ENCODE results near the gene SOHLH1.

DNA sequence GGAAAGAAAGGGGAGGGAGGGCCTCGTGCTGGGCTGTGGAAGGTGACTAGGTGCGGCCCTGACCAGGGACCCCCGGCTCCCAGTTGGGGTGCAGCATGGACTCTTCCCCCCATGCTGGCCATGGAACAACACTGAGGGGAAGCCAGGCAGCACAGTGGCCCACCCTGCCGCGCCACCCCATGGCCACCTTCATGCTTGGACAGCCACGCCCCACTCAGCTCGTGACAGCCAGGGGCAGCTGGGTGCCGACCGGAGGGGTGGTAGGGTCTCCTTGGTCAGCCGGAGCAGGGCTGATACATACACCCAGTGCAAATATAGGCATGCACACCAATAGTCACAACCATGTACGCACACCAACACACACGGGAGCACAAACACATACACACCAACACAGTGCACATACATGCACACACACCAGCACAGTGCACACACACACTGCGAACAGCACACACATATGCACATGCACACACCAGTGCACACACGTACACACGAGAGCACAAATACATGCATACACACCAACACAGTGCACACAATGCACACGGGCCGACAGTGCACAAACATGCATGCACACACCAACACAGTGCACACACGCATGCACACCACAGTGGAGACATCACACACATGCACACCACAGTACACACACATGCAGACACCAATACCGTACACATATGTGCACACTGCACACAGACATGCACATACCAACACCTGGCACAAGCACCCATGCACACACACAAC is 8.3 kb downstream of the SOHLH1 start:
- TF ChIP-seq, protein P1, sequence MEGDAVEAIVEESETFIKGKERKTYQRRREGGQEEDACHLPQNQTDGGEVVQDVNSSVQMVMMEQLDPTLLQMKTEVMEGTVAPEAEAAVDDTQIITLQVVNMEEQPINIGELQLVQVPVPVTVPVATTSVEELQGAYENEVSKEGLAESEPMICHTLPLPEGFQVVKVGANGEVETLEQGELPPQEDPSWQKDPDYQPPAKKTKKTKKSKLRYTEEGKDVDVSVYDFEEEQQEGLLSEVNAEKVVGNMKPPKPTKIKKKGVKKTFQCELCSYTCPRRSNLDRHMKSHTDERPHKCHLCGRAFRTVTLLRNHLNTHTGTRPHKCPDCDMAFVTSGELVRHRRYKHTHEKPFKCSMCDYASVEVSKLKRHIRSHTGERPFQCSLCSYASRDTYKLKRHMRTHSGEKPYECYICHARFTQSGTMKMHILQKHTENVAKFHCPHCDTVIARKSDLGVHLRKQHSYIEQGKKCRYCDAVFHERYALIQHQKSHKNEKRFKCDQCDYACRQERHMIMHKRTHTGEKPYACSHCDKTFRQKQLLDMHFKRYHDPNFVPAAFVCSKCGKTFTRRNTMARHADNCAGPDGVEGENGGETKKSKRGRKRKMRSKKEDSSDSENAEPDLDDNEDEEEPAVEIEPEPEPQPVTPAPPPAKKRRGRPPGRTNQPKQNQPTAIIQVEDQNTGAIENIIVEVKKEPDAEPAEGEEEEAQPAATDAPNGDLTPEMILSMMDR (IDR thresholded peaks at IDR 0.05; ENCODE audit: poor library complexity), result no peak
- no peak for TF ChIP-seq EZH2phosphoT487 (IDR thresholded peaks at IDR 0.05; ENCODE audit: low read depth, severe bottlenecking, unreplicated experiment)

All from hepatocyte (in vitro differentiated cells).